SK-N-SH (cell line): Measurements from ENCODE around the gene ZNF91. TPM values are rescaled to one million over a fixed set of nuclear protein-coding genes. Genes with fewer than 3 reads are reported as not detected.
"Not testable (repeated sequence)": the region's sequence is repeated elsewhere in the genome, so short reads cannot be mapped to it uniquely, and the experiment has no call there.

Experiments
- CTCF ChIA-PET: fragments of 300-600, 350-600 bp; formaldehyde crosslinking; extraction: SDS; loops from one replicate; lab custom pipeline; 2021; lab: Yijun Ruan, JAX
- POLR2A ChIA-PET: fragments of 350-600 bp; sonication (Branson Sonifier 250); formaldehyde crosslinking; extraction: SDS; loops from one replicate; lab custom pipeline; 2020; ENCODE audit warnings: antibody characterized with exemption, inconsistent platforms; lab: Yijun Ruan, JAX
- DNase-seq: peaks from one replicate; pipeline ENCODE4 v3.0.0; 2012
- H2AFZ ChIP-seq: fragments of 200-600 bp; sonication (generic); 2 replicates; pipeline ENCODE4 v1.8.1; 2016; ENCODE audit warnings: antibody characterized with exemption, mild to moderate bottlenecking, low read depth
- H3F3A ChIP-seq: fragments of 200-600 bp; sonication (generic); replicated peaks from 2 replicates; pipeline ENCODE3; 2016; ENCODE audit warnings: antibody characterized with exemption, mild to moderate bottlenecking; ENCODE audit not compliant: insufficient read depth
- H3K27ac ChIP-seq, 2 experiments: fragments of 200-500 bp in 1 of 2; fragments of 200-600 bp in 1 of 2; sonication (Bioruptor generic) in 1 of 2; sonication (generic), shearing (Covaris generic) in 1 of 2; 2 replicates each; pipeline versions ENCODE4 v1.5.1 to v1.6.1; 2014 to 2016; ENCODE audit warnings: low read depth in 2 of 2, inconsistent platforms in 1 of 2, low read length in 1 of 2, mild to moderate bottlenecking in 1 of 2, mixed read lengths in 1 of 2
- H3K27me3 ChIP-seq: fragments of 200-600 bp; sonication (generic), shearing (Covaris generic); 2 replicates; pipeline ENCODE4 v1.6.1; 2016; ENCODE audit warnings: mixed run types; ENCODE audit not compliant: insufficient read depth
- H3K36me3 ChIP-seq, 2 experiments: fragments of 200-500 bp in 1 of 2; fragments of 200-600 bp in 1 of 2; sonication (Bioruptor generic) in 1 of 2; sonication (generic) in 1 of 2; replicated peaks in 1 of 2; 2 replicates each; pipeline versions ENCODE3 to v1.5.1; 2014 to 2016; ENCODE audit warnings: low read length in 1 of 2, mild to moderate bottlenecking in 1 of 2; ENCODE audit not compliant: insufficient read depth in 2 of 2, control insufficient read depth in 1 of 2
- H3K4me1 ChIP-seq, 2 experiments: fragments of 200-500 bp in 1 of 2; fragments of 200-600 bp in 1 of 2; sonication (Bioruptor generic) in 1 of 2; sonication (generic), shearing (Covaris generic) in 1 of 2; 2 replicates each; pipeline versions ENCODE4 v1.5.1 to v1.6.1; 2014 to 2016; ENCODE audit warnings: low read depth in 1 of 2, low read length in 1 of 2, mixed run types in 1 of 2; ENCODE audit not compliant: insufficient read depth in 2 of 2, control insufficient read depth in 1 of 2
- H3K4me2 ChIP-seq: fragments of 200-600 bp; sonication (generic), shearing (Covaris generic); 2 replicates; pipeline ENCODE4 v1.6.1; 2017; ENCODE audit warnings: mixed run types
- H3K4me3 ChIP-seq, 2 experiments: fragments of 200-500 bp in 1 of 2; fragments of 200-600 bp in 1 of 2; sonication (Bioruptor generic) in 1 of 2; sonication (generic), shearing (Covaris generic) in 1 of 2; 2 replicates each; pipeline versions ENCODE4 v1.5.1 to v1.8.1; 2014 to 2016; ENCODE audit warnings: low read depth in 2 of 2, inconsistent platforms in 1 of 2, low read length in 1 of 2, mild to moderate bottlenecking in 1 of 2, mixed read lengths in 1 of 2, moderate library complexity in 1 of 2
- H3K79me2 ChIP-seq: fragments of 200-600 bp; sonication (generic); 2 replicates; pipeline ENCODE4 v1.8.1; 2017; ENCODE audit warnings: mild to moderate bottlenecking; ENCODE audit not compliant: insufficient read depth
- H3K9ac ChIP-seq: fragments of 200-600 bp; sonication (generic); 2 replicates; pipeline ENCODE4 v1.6.1; 2017; ENCODE audit warnings: mixed run types
- H3K9me2 ChIP-seq: fragments of 200-600 bp; sonication (generic); 2 replicates; pipeline ENCODE4 v1.6.1; 2017; ENCODE audit warnings: mixed run types
- H3K9me3 ChIP-seq: fragments of 200-600 bp; sonication (generic); 2 replicates; pipeline ENCODE4 v1.6.1; 2017; ENCODE audit warnings: mixed run types, mild to moderate bottlenecking, moderate library complexity
- H4K20me1 ChIP-seq: fragments of 200-600 bp; sonication (generic); 2 replicates; pipeline ENCODE4 v1.6.1; 2017; ENCODE audit warnings: mild to moderate bottlenecking, mixed run types; ENCODE audit not compliant: insufficient read depth
- EP300 ChIP-seq, 2 experiments: IDR thresholded peaks; 2 replicates each; pipeline versions ENCODE4 v1.4.0 to v1.6.1; 2012; ENCODE audit warnings: borderline replicate concordance in 1 of 2, low read depth in 1 of 2, low read length in 1 of 2
- RCOR1 ChIP-seq: fragments of 150-350 bp; IDR thresholded peaks from 2 replicates; pipeline ENCODE4 v1.6.1; 2017; ENCODE audit warnings: antibody characterized with exemption, low read length
- SMC3 ChIP-seq: IDR thresholded peaks from 2 replicates; pipeline ENCODE4 v1.6.1; 2012; ENCODE audit warnings: low read depth, low read length, improper control_type of control experiment
- TAF1 ChIP-seq: IDR thresholded peaks from 2 replicates; pipeline ENCODE4 v1.6.1; 2012; ENCODE audit warnings: low read depth, mild to moderate bottlenecking, low read length, moderate library complexity, borderline replicate concordance
- WGBS: methylation state at CpG from one replicate; pipeline ENCODE4 v1.1.6; 2017; ENCODE audit warnings: low lambda C conversion rate; 5-methylcytosine and 5-hydroxymethylcytosine counted together
- polyA plus RNA-seq, 3 experiments: library from polyadenylated mRNA; depleted of rRNA; stranded (reverse); fragments of >200 nt; gene quantifications; 2 replicates each; pipeline ENCODE4 v1.2.3, GENCODE V29; 2012
- TF ChIP-seq, protein P1 (sequence below): IDR thresholded peaks from 2 replicates; pipeline ENCODE4 v1.4.0; 2012; ENCODE audit warnings: low read depth, borderline replicate concordance
- TF ChIP-seq, protein P2 (sequence below): IDR thresholded peaks from 2 replicates; pipeline ENCODE4 v1.4.0; 2012; ENCODE audit warnings: low read depth, borderline replicate concordance
- TF ChIP-seq, protein P3 (sequence below): IDR thresholded peaks from 2 replicates; pipeline ENCODE4; 2012
- TF ChIP-seq, protein P4 (sequence below): IDR thresholded peaks from 2 replicates; pipeline ENCODE4 v1.6.1; 2012; ENCODE audit warnings: mild to moderate bottlenecking, low read depth, low read length, moderate library complexity

ZNF91 gene
- polyA plus RNA-seq, 1 of the 3 experiments (the other 2 are of a cell fraction): 11.8 TPM

DNA sequence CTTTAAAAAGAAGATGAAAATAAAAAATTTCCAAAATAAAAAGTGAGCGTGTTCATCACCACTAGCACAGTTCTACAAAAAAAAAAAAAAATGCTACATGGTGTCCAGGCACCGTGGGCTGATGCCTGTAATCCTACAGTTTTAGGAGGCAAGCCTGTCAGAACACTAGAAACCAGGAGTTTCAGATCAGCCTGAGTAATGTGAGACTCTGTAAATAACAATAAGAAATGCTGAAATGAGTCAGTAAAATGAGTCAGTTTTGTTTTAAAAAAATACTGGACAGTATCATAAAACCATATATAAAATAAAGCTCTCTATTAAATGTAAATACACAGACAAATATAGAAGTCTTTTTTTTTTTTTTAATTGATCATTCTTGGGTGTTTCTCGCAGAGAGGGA lies 30.0 kb downstream of the ZNF91 start:
- 81% methylated on average over 3 of the region's 3 CpGs for WGBS
- Histone ChIP-seq H3K9ac (no peak overlapping the region), H3K9me2 (no peaks in the 10 kb centered on the region), H3K4me3 (no peak overlapping the region), H3K79me2 (peaks cover 47% of the 10 kb centered on the region), H3K36me3 (peaks cover 32 to 72% of the 10 kb centered on the region in 2 experiments), H3F3A (peaks cover 12% of the 10 kb centered on the region), H3K27ac (no peak overlapping the region), H4K20me1 (no peaks in the 10 kb centered on the region), H3K9me3 (peaks cover 69% of the 10 kb centered on the region), H3K4me2 (no peak overlapping the region), H2AFZ (no peak overlapping the region), H3K4me1 (no peaks in the 10 kb centered on the region), H3K27me3 (no peaks in the 10 kb centered on the region)
- ChIA-PET POLR2A (no interaction called here), CTCF (interaction anchor here (1.4 kb wide), 1 partner anchor 11 kb away, joined by 3 read pairs; no protein-coding TSS in a partner anchor)
- DNase-seq: no peak
- TF ChIP-seq EP300 (IDR thresholded peaks at IDR 0.05; ENCODE audit: borderline replicate concordance in 1 of 2, low read depth in 1 of 2, low read length in 1 of 2) (no peak), RCOR1 (no peak)

DNA sequence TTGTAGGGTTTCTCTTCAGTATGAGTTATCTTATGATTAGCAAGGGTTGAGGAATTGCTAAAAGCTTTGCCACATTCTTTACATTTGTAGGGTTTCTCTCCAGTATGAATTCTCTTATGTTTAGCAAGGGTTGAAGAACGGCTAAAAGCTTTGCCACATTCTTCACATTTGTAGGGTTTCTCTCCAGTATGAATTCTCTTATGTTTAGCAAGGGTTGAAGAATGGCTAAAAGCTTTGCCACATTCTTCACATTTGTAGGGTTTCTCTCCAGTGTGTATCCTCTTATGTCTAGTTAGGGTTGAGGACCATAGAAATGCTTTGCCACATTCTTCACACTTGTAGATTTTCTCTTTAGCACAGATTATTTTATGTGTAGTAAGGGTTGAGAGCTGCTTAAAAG lies 33.4 kb downstream of the ZNF91 start:
- 94% methylated on average over 1 of the region's 1 CpG for WGBS
- H3K27me3 ChIP-seq, H3K4me3 ChIP-seq, H3K4me1 ChIP-seq, H3K9ac ChIP-seq, DNase-seq, H3K4me2 ChIP-seq, POLR2A ChIA-PET, H3K9me2 ChIP-seq, CTCF ChIA-PET, H3K27ac ChIP-seq, H4K20me1 ChIP-seq, H2AFZ ChIP-seq: not testable (repeated sequence)
- peaks cover 33% of the 10 kb centered on the region for H3K79me2 ChIP-seq
- peaks cover 29 to 67% of the 10 kb centered on the region in 2 experiments for H3K36me3 ChIP-seq
- peaks cover 20% of the 10 kb centered on the region for H3F3A ChIP-seq
- peaks cover 58% of the 10 kb centered on the region for H3K9me3 ChIP-seq

DNA sequence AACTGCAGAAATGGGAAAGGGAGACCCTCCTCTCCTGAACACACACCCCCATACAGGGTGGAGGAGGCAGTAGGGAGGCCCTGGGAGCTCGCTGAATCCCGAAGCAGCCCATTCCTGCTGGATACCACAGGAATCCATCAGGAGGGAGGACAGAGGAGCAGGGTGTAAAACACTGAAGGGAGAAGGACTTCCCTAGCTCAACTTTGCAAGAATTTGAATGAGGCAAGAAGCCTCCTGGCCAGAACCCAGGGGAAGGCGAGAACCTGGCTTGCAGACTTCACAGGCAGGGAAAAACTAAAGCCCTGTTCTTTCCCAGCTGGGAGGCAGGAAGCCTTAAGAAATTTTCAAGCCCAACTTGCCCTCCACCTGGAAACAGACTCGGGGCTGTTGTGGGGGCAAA lies 43.5 kb downstream of the ZNF91 start:
- CTCF ChIA-PET: no interaction called here
- peaks cover 45% of the 10 kb centered on the region for H3K9me3 ChIP-seq

More for the DNA sequence above, 43.5 kb downstream of the ZNF91 start:
- Histone ChIP-seq H3K9me2 (no peaks in the 10 kb centered on the region), H3K27me3 (no peaks in the 10 kb centered on the region), H3K4me2 (no peak overlapping the region), H3K36me3 (peaks cover 8 to 76% of the 10 kb centered on the region in 2 experiments), H2AFZ (no peak overlapping the region), H4K20me1 (no peaks in the 10 kb centered on the region), H3K9ac (no peak overlapping the region), H3K27ac (no peak overlapping the region), H3F3A (peaks cover 13% of the 10 kb centered on the region), H3K79me2 (peaks cover 97% of the 10 kb centered on the region), H3K4me1 (no peaks in the 10 kb centered on the region), H3K4me3 (no peak overlapping the region; a peak in 1 of 4 replicates)
- DNase-seq: no peak
- 89% methylated on average over 2 of the region's 4 CpGs for WGBS
- TF ChIP-seq, protein P1, sequence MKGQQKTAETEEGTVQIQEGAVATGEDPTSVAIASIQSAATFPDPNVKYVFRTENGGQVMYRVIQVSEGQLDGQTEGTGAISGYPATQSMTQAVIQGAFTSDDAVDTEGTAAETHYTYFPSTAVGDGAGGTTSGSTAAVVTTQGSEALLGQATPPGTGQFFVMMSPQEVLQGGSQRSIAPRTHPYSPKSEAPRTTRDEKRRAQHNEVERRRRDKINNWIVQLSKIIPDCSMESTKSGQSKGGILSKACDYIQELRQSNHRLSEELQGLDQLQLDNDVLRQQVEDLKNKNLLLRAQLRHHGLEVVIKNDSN: no peak
- TF ChIP-seq, protein P2, sequence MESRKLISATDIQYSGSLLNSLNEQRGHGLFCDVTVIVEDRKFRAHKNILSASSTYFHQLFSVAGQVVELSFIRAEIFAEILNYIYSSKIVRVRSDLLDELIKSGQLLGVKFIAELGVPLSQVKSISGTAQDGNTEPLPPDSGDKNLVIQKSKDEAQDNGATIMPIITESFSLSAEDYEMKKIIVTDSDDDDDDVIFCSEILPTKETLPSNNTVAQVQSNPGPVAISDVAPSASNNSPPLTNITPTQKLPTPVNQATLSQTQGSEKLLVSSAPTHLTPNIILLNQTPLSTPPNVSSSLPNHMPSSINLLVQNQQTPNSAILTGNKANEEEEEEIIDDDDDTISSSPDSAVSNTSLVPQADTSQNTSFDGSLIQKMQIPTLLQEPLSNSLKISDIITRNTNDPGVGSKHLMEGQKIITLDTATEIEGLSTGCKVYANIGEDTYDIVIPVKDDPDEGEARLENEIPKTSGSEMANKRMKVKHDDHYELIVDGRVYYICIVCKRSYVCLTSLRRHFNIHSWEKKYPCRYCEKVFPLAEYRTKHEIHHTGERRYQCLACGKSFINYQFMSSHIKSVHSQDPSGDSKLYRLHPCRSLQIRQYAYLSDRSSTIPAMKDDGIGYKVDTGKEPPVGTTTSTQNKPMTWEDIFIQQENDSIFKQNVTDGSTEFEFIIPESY: no peak
- TF ChIP-seq, protein P3, sequence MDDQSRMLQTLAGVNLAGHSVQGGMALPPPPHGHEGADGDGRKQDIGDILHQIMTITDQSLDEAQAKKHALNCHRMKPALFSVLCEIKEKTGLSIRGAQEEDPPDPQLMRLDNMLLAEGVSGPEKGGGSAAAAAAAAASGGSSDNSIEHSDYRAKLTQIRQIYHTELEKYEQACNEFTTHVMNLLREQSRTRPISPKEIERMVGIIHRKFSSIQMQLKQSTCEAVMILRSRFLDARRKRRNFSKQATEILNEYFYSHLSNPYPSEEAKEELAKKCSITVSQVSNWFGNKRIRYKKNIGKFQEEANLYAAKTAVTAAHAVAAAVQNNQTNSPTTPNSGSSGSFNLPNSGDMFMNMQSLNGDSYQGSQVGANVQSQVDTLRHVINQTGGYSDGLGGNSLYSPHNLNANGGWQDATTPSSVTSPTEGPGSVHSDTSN: no peak
- TF ChIP-seq, protein P4, sequence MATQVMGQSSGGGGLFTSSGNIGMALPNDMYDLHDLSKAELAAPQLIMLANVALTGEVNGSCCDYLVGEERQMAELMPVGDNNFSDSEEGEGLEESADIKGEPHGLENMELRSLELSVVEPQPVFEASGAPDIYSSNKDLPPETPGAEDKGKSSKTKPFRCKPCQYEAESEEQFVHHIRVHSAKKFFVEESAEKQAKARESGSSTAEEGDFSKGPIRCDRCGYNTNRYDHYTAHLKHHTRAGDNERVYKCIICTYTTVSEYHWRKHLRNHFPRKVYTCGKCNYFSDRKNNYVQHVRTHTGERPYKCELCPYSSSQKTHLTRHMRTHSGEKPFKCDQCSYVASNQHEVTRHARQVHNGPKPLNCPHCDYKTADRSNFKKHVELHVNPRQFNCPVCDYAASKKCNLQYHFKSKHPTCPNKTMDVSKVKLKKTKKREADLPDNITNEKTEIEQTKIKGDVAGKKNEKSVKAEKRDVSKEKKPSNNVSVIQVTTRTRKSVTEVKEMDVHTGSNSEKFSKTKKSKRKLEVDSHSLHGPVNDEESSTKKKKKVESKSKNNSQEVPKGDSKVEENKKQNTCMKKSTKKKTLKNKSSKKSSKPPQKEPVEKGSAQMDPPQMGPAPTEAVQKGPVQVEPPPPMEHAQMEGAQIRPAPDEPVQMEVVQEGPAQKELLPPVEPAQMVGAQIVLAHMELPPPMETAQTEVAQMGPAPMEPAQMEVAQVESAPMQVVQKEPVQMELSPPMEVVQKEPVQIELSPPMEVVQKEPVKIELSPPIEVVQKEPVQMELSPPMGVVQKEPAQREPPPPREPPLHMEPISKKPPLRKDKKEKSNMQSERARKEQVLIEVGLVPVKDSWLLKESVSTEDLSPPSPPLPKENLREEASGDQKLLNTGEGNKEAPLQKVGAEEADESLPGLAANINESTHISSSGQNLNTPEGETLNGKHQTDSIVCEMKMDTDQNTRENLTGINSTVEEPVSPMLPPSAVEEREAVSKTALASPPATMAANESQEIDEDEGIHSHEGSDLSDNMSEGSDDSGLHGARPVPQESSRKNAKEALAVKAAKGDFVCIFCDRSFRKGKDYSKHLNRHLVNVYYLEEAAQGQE: no peak
- TF ChIP-seq SMC3 (no peak), TAF1 (no peak)
- POLR2A ChIA-PET: no interaction called here
